ENCODE measurements around the gene FLRT3. TPM values are rescaled to one million over a fixed set of nuclear protein-coding genes. Genes with fewer than 3 reads are reported as not detected.

Gene FLRT3
- total and polyA plus RNA-seq, 10 of the 15 experiments (the other 5 are each of a cell fraction or from before 2014, with no cell fraction given) = 0.06 to 1.9 (median 0.29) TPM

DNA sequence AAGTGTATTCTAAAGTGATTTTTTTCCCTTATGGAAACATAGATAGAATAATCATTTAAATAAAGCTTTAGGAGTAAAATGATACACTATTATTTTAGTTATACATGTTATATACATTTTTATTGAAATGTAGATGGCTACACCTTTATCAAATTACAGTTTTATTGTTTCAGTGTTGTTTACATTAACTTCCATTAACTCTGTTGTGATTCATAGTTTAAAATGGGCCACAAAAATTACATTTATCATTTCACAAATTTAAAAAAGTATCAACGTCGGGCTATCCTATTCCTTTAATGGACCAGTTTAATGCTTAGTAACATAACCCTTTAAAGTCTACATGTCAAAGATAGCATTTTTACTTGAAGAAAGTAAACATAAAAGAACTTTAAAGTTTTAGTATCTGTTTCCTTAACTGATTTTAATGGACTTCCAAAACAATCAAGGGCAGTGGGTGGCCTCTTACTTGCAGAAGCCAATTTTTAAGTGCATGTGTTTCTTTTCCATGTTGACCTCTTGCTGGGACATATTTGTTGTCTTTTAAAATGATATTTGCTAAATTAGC is 47.8 kb upstream of the FLRT3 start (continued):
- TF ChIP-seq, protein P1, sequence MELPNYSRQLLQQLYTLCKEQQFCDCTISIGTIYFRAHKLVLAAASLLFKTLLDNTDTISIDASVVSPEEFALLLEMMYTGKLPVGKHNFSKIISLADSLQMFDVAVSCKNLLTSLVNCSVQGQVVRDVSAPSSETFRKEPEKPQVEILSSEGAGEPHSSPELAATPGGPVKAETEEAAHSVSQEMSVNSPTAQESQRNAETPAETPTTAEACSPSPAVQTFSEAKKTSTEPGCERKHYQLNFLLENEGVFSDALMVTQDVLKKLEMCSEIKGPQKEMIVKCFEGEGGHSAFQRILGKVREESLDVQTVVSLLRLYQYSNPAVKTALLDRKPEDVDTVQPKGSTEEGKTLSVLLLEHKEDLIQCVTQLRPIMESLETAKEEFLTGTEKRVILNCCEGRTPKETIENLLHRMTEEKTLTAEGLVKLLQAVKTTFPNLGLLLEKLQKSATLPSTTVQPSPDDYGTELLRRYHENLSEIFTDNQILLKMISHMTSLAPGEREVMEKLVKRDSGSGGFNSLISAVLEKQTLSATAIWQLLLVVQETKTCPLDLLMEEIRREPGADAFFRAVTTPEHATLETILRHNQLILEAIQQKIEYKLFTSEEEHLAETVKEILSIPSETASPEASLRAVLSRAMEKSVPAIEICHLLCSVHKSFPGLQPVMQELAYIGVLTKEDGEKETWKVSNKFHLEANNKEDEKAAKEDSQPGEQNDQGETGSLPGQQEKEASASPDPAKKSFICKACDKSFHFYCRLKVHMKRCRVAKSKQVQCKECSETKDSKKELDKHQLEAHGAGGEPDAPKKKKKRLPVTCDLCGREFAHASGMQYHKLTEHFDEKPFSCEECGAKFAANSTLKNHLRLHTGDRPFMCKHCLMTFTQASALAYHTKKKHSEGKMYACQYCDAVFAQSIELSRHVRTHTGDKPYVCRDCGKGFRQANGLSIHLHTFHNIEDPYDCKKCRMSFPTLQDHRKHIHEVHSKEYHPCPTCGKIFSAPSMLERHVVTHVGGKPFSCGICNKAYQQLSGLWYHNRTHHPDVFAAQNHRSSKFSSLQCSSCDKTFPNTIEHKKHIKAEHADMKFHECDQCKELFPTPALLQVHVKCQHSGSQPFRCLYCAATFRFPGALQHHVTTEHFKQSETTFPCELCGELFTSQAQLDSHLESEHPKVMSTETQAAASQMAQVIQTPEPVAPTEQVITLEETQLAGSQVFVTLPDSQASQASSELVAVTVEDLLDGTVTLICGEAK (IDR thresholded peaks at IDR 0.05; ENCODE audit: borderline replicate concordance) = no peak
- TF ChIP-seq SMC3 (IDR thresholded peaks at IDR 0.05; ENCODE audit: borderline replicate concordance, low read length) = no peak
- TF ChIP-seq, protein P2, sequence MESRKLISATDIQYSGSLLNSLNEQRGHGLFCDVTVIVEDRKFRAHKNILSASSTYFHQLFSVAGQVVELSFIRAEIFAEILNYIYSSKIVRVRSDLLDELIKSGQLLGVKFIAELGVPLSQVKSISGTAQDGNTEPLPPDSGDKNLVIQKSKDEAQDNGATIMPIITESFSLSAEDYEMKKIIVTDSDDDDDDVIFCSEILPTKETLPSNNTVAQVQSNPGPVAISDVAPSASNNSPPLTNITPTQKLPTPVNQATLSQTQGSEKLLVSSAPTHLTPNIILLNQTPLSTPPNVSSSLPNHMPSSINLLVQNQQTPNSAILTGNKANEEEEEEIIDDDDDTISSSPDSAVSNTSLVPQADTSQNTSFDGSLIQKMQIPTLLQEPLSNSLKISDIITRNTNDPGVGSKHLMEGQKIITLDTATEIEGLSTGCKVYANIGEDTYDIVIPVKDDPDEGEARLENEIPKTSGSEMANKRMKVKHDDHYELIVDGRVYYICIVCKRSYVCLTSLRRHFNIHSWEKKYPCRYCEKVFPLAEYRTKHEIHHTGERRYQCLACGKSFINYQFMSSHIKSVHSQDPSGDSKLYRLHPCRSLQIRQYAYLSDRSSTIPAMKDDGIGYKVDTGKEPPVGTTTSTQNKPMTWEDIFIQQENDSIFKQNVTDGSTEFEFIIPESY (IDR thresholded peaks at IDR 0.05) = no peak
- TF ChIP-seq NFYA (IDR thresholded peaks at IDR 0.05; ENCODE audit: borderline replicate concordance, low read depth, low read length) = no peak
- TF ChIP-seq TCF12 (IDR thresholded peaks at IDR 0.05; ENCODE audit: low read depth, low read length) = no peak
- TF ChIP-seq JUNB (IDR thresholded peaks at IDR 0.05) = no peak

All from GM12878 (cell line).